ENCODE measurements around the gene GATA1.

GATA1 gene

DNA sequence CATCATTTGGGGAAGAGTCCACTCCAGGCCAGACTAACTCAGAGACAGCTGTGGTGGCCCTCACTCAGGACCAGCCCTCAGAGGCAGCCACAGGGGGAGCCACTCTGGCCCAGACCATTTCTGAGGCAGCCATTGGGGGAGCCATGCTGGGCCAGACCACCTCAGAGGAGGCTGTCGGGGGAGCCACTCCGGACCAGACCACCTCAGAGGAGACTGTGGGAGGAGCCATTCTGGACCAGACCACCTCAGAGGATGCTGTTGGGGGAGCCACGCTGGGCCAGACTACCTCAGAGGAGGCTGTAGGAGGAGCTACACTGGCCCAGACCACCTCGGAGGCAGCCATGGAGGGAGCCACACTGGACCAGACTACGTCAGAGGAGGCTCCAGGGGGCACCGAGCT is 36.7 kb downstream of the GATA1 start:
- DNase-seq, result no peak
- peaks cover 40% of the 10 kb centered on the region for H3K36me3 ChIP-seq (ENCODE audit: insufficient read depth, low read length)

DNA sequence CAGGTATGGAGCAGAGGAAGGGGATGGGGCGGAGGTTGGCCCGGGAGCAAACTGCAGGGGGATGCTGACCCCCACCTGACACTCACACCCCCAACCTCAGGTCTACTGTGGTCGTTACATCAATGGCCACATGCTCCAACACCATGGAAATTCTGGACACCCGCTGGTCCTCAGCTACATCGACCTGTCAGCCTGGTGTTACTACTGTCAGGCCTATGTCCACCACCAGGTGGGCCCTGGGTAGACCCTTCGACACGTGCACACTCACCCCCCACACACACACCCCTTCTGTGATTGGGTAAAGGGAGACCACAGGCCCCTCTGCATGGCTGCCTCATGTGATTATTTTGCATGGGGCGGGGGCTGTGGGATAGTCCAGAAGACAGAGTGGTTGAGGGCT is 37.7 kb downstream of the GATA1 start:
- H3K4me1 ChIP-seq (ENCODE audit: insufficient read depth, low read length), result no peaks in the 10 kb centered on the region
- DNase-seq, result no peak
- no peaks in the 10 kb centered on the region for H3K27me3 ChIP-seq (ENCODE audit: insufficient read depth, low read length, poor library complexity)
- no peaks in the 10 kb centered on the region for H3K9me3 ChIP-seq (ENCODE audit: insufficient read depth, low read length, severe bottlenecking)
- H4K20me1 ChIP-seq (ENCODE audit: insufficient read depth, low read length), result no peaks in the 10 kb centered on the region
- H3K36me3 ChIP-seq (ENCODE audit: insufficient read depth, low read length), result peaks cover 31% of the 10 kb centered on the region
- no peak overlapping the region for H3K27ac ChIP-seq (ENCODE audit: low read length)
- no peak overlapping the region for H3K4me3 ChIP-seq (ENCODE audit: low read depth in 1 of 2, low read length in 2 of 2)
- ATAC-seq (ENCODE audit: insufficient read depth, low read depth), result no peak
- no peak overlapping the region for H3K9ac ChIP-seq (ENCODE audit: low read depth, low read length)
- TF ChIP-seq EZH2 (IDR thresholded peaks at IDR 0.05; ENCODE audit: borderline replicate concordance, low read depth, low read length, severe bottlenecking), result no peak
- TF ChIP-seq, protein P1, sequence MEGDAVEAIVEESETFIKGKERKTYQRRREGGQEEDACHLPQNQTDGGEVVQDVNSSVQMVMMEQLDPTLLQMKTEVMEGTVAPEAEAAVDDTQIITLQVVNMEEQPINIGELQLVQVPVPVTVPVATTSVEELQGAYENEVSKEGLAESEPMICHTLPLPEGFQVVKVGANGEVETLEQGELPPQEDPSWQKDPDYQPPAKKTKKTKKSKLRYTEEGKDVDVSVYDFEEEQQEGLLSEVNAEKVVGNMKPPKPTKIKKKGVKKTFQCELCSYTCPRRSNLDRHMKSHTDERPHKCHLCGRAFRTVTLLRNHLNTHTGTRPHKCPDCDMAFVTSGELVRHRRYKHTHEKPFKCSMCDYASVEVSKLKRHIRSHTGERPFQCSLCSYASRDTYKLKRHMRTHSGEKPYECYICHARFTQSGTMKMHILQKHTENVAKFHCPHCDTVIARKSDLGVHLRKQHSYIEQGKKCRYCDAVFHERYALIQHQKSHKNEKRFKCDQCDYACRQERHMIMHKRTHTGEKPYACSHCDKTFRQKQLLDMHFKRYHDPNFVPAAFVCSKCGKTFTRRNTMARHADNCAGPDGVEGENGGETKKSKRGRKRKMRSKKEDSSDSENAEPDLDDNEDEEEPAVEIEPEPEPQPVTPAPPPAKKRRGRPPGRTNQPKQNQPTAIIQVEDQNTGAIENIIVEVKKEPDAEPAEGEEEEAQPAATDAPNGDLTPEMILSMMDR (IDR thresholded peaks at IDR 0.05; ENCODE audit: borderline replicate concordance, extremely low read depth, low read length, poor library complexity, severe bottlenecking), result no peak
- H3K4me2 ChIP-seq (ENCODE audit: insufficient read depth, low read length), result no peak overlapping the region
- H3K79me2 ChIP-seq (ENCODE audit: insufficient read depth, low read length), result no peaks in the 10 kb centered on the region
- H2AFZ ChIP-seq (ENCODE audit: low read depth, low read length), result no peak overlapping the region

More for the DNA sequence above, 36.7 kb downstream of the GATA1 start:
- Histone ChIP-seq H3K9me3 (ENCODE audit: insufficient read depth, low read length, severe bottlenecking) (no peaks in the 10 kb centered on the region), H3K79me2 (ENCODE audit: insufficient read depth, low read length) (no peaks in the 10 kb centered on the region), H3K4me1 (ENCODE audit: insufficient read depth, low read length) (no peaks in the 10 kb centered on the region), H2AFZ (ENCODE audit: low read depth, low read length) (no peak overlapping the region), H3K27ac (ENCODE audit: low read length) (no peak overlapping the region), H4K20me1 (ENCODE audit: insufficient read depth, low read length) (no peaks in the 10 kb centered on the region), H3K9ac (ENCODE audit: low read depth, low read length) (no peak overlapping the region), H3K4me2 (ENCODE audit: insufficient read depth, low read length) (no peak overlapping the region), H3K27me3 (ENCODE audit: insufficient read depth, low read length, poor library complexity) (no peaks in the 10 kb centered on the region), H3K4me3 (ENCODE audit: low read depth in 1 of 2, low read length in 2 of 2) (no peak overlapping the region)
- TF ChIP-seq EZH2 (IDR thresholded peaks at IDR 0.05; ENCODE audit: borderline replicate concordance, low read depth, low read length, severe bottlenecking), result no peak
- TF ChIP-seq, protein P1 (IDR thresholded peaks at IDR 0.05; ENCODE audit: borderline replicate concordance, extremely low read depth, low read length, poor library complexity, severe bottlenecking), result no peak
- no peak for ATAC-seq (ENCODE audit: insufficient read depth, low read depth)

DNA sequence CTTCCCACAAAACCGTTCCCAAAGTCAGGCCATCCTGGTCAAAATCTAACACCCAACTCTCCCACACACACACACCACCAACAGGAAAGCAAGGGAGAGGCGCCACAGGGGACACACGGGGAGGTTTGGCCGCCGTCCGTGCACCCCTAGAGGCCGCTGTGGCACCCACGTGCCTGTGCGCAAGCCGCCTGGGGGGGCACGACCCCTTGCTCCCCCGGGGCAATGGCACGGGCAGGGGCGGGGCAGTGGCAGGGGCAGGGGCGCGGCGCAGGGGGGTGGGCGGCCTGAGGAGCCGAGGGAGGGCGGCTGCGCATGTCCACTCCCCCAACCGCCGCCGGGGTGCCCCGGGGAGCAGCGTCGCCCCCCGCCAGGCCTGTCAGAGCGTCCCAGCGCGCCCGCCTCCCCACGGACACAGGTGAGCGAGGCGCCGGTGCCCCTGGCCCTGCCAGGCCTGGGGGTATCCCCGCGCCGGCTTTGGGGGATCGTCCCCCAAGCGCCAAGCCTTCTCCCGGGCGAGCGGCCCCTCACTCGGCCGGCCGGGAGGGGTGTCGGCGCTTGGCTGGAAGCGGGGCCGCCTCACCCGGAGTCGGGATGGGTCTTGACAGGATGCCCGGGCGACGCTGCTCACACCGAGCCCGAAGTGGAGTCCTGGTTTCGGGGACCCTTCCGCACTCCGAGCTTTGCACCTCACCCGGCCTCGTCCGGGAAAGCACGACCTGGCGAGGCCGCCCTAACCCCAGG is 39.9 kb downstream of the GATA1 start, which contains the start of gene ERAS:
Gene ERAS, plus strand, starts transcription at position 379 of the 741 bp plus-strand sequence. CDS start 2,611 bp downstream, outside the sequence.
- no peak within 1 kb of the TSS for H3K9ac ChIP-seq (ENCODE audit: low read depth, low read length)
- no peak within 1 kb of the TSS for H3K4me2 ChIP-seq (ENCODE audit: insufficient read depth, low read length)
- no peak within 1 kb of the TSS for H3K27ac ChIP-seq (ENCODE audit: low read length)
- H2AFZ ChIP-seq (ENCODE audit: low read depth, low read length), result no peak within 1 kb of the TSS
- DNase-seq, result no peak
- TF ChIP-seq, protein P1 (IDR thresholded peaks at IDR 0.05; ENCODE audit: borderline replicate concordance, extremely low read depth, low read length, poor library complexity, severe bottlenecking), result no peak
- TF ChIP-seq EZH2 (IDR thresholded peaks at IDR 0.05; ENCODE audit: borderline replicate concordance, low read depth, low read length, severe bottlenecking), result no peak
- no peaks in the 10 kb centered on the region for H3K27me3 ChIP-seq (ENCODE audit: insufficient read depth, low read length, poor library complexity)
- H3K79me2 ChIP-seq (ENCODE audit: insufficient read depth, low read length), result no peaks in the 10 kb centered on the region
- ATAC-seq (ENCODE audit: insufficient read depth, low read depth), result no peak
- H3K9me3 ChIP-seq (ENCODE audit: insufficient read depth, low read length, severe bottlenecking), result no peaks in the 10 kb centered on the region
- H3K4me1 ChIP-seq (ENCODE audit: insufficient read depth, low read length), result no peaks in the 10 kb centered on the region
- H3K36me3 ChIP-seq (ENCODE audit: insufficient read depth, low read length), result peaks cover 24% of the 10 kb centered on the region
- H3K4me3 ChIP-seq (ENCODE audit: low read depth in 1 of 2, low read length in 2 of 2), result no peak within 1 kb of the TSS
- no peaks in the 10 kb centered on the region for H4K20me1 ChIP-seq (ENCODE audit: insufficient read depth, low read length)

Data from DND-41 (cell line).